ENCODE results near the gene TMEM101.
A peak's percentile ranks its signal among the peaks of the same experiment; 100 is the strongest.

GRCh38 chr17:44005527-44006271 lies 9.1 kb downstream of the TMEM101 start:
- TF ChIP-seq EZH2 (IDR thresholded peaks at IDR 0.05; ENCODE audit: low read length): no peak
- peak in 2 of 3 experiments; percentile 18 to 62 for TF ChIP-seq CTCF (optimal IDR thresholded peaks at IDR 0.05 in 1 of 3, IDR thresholded peaks at IDR 0.05 in 1 of 3, conservative IDR thresholded peaks at IDR 0.05 in 1 of 3; ENCODE audit: extremely low read depth in 1 of 3, insufficient read depth in 2 of 3, low read length in 3 of 3)
